Ovary (tissue), 9 donors: Measurements from ENCODE around the gene WDR53. TPM values are rescaled to one million over a fixed set of nuclear protein-coding genes. Genes with fewer than 3 reads are reported as not detected.

Experiments used
- DNase-seq, 5 donors: peaks; one replicate each; pipeline ENCODE4 v3.0.0-alpha.2; 2019 to 2020
- H3K27ac ChIP-seq, 2 donors: fragments of 200-600 bp; one replicate each; pipeline versions ENCODE4 v1.5.1 to v1.8.0; 2019 to 2022
- H3K27me3 ChIP-seq: fragments of 200-600 bp; one replicate; pipeline ENCODE4 v1.8.0; 2022
- H3K36me3 ChIP-seq: fragments of 200-600 bp; sonication (generic); one replicate; pipeline ENCODE4 v1.5.1; 2019
- H3K4me1 ChIP-seq: one replicate; pipeline ENCODE4 v1.8.1; 2013; ENCODE audit warnings: mild to moderate bottlenecking, moderate library complexity; ENCODE audit not compliant: insufficient read depth
- H3K4me3 ChIP-seq: fragments of 200-600 bp; sonication (generic); one replicate; pipeline ENCODE4 v1.5.1; 2017
- H3K9me3 ChIP-seq, 2 donors: fragments of 200-600 bp in 1 of 2; sonication (generic) in 1 of 2; one replicate each; pipeline versions ENCODE4 v1.5.1 to v1.8.1; 2013 to 2019; ENCODE audit warnings: mild to moderate bottlenecking in 1 of 2, moderate library complexity in 1 of 2
- EP300 ChIP-seq: sonication (generic); formaldehyde crosslinking; IDR thresholded peaks from one replicate; pipeline ENCODE4 v1.6.1; 2017; ENCODE audit warnings: antibody characterized with exemption
- POLR2A ChIP-seq: fragments of 450-650 bp; IDR thresholded peaks from one replicate; pipeline ENCODE4 v1.6.1; 2017; ENCODE audit warnings: antibody characterized with exemption, mild to moderate bottlenecking, moderate library complexity
- WGBS, 3 donors: extraction: QIAGEN DNeasy Blood & Tissue Kit in 1 of 3; methylation state at CpG; one replicate each; pipeline versions ENCODE4 v1.1.5 to v1.1.7; 2013 to 2017; 5-methylcytosine and 5-hydroxymethylcytosine counted together
- intact Hi-C, 4 donors: fragments of 100-400 bp; cut with DNase I; formaldehyde crosslinking; loops; one replicate each; pipeline versions ENCODE4 v1.11.0 to v1.15.1; 2022 to 2023
- polyA plus RNA-seq, 2 donors: library from polyadenylated mRNA; stranded (reverse); fragments of 200-250 nt in 1 of 2; fragments of 350-450 nt in 1 of 2; fragmentation: Illumina TruSeq in 1 of 2; extraction: RNeasy Lipid Tissue Mini Kit (QIAGEN cat#74804) in 1 of 2; gene quantifications; one replicate each; pipeline ENCODE4 v1.2.3, GENCODE V29; 2013 to 2014
- total RNA-seq, 7 donors: library from RNA; depleted of rRNA in 2 of 7; stranded (reverse); fragments of >200 nt in 2 of 7; fragmentation: NEBNext Ultra II Directional in 3 of 7; extraction: Animal tissue kit (Norgen Biotek cat#: 25700) in 3 of 7; gene quantifications; one replicate each; pipeline versions ENCODE4 v1.1.0 to v1.2.4, GENCODE V29; 2016 to 2023
- TF ChIP-seq, protein P1 (sequence below), 3 donors: fragments of 450-650 bp in 2 of 3; fragments of 200-600 bp in 1 of 3; IDR thresholded peaks; one replicate each; pipeline versions ENCODE4 v1.5.1 to v1.8.0; 2016 to 2022; ENCODE audit warnings: antibody characterized with exemption in 3 of 3, mild to moderate bottlenecking in 1 of 3
- donor health status: DM: no; HTN: no; CAD: no; lungs with moderate emphysema.
- donor health status: DM: no; HTN: no; CAD: no.
- donor health status: Bipolar disorder and iron deficiency.
- donor health status: DM: yes; HTN: yes; CAD: no.
- donor health status: DM: no; HTN: no; CAD: no.
- donor health status: DM: yes; HTN: yes; CAD: no.

Gene WDR53
- total and polyA plus RNA-seq, 9 donors: 3.0 to 14.1 (median 11.6) TPM

DNA sequence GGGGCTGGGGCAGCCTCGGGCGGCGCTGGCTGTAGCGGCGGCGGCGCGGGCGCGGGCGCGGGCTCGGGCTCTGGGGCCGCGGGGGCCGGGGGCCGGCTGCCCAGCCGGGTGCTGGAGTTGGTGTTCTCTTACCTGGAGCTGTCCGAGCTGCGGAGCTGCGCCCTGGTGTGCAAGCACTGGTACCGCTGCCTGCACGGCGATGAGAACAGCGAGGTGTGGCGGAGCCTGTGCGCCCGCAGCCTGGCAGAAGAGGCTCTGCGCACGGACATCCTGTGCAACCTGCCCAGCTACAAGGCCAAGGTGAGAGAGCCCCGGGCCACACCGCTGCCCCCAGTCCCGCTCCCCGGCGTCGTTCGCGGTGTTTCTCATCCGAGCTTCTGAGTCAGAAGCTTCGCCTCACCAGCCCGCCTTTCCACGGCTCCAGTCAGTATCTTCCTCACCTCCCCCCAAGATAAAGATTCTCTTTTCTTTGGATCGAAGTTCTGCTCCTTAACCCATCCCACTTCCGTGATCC is 706 bp upstream of the WDR53 start:
- no peaks in the 10 kb centered on the region for H3K27me3 ChIP-seq
- no peaks in the 10 kb centered on the region for H3K9me3 ChIP-seq
- peak in 3 of 5 donors; percentile 11 to 37 (median 21) for DNase-seq
- no peak for TF ChIP-seq EP300
- no peak for TF ChIP-seq POLR2A
- TF ChIP-seq, protein P1, sequence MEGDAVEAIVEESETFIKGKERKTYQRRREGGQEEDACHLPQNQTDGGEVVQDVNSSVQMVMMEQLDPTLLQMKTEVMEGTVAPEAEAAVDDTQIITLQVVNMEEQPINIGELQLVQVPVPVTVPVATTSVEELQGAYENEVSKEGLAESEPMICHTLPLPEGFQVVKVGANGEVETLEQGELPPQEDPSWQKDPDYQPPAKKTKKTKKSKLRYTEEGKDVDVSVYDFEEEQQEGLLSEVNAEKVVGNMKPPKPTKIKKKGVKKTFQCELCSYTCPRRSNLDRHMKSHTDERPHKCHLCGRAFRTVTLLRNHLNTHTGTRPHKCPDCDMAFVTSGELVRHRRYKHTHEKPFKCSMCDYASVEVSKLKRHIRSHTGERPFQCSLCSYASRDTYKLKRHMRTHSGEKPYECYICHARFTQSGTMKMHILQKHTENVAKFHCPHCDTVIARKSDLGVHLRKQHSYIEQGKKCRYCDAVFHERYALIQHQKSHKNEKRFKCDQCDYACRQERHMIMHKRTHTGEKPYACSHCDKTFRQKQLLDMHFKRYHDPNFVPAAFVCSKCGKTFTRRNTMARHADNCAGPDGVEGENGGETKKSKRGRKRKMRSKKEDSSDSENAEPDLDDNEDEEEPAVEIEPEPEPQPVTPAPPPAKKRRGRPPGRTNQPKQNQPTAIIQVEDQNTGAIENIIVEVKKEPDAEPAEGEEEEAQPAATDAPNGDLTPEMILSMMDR (IDR thresholded peaks at IDR 0.05): no peak
- H3K4me3 ChIP-seq: peak overlapping the region; percentile 92
- WGBS, 3 donors: 1% methylated on average over 28 to 44 of the region's 44 CpGs
- intact Hi-C loops: no loop called here
- H3K4me1 ChIP-seq: peaks cover 5% of the 10 kb centered on the region
- peak overlapping the region in 1 of 2 donors; percentile 71 for H3K27ac ChIP-seq
- H3K36me3 ChIP-seq: no peaks in the 10 kb centered on the region

DNA sequence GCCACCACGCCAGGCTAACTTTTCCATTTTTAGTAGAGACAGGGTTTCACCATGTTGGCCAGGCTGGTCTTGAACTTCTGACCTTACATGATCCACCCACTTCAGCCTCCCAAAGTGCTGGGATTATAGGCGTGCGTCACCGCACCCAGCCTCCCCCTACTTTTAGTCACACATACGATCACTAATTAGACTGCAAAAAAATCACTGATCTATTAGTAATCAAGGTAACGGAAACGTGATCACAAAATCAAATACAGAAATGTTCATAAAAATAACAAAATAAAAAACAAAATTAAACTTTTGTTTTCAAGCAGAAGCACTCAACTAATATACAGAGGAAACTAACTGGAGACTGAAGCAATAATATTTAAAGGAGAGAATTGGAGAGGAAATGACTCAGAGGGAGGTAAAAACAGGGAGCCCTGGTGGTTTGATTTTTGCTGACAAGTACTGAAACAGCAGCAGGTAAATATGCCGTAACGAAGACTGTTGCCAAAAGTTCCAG is 4.6 kb downstream of the WDR53 start:
- TF ChIP-seq EP300: no peak
- TF ChIP-seq POLR2A: no peak
- TF ChIP-seq, protein P1 (IDR thresholded peaks at IDR 0.05): no peak
- Histone ChIP-seq H3K4me1 (peaks cover 2% of the 10 kb centered on the region), H3K4me3 (no peak overlapping the region), H3K27me3 (no peaks in the 10 kb centered on the region), H3K27ac (no peak overlapping the region), H3K9me3 (no peaks in the 10 kb centered on the region), H3K36me3 (no peaks in the 10 kb centered on the region)
- 87 to 89% (median 87%) methylated on average over 9 of the region's 9 CpGs for WGBS, 3 donors
- no peak for DNase-seq
- intact Hi-C loops: no loop called here

DNA sequence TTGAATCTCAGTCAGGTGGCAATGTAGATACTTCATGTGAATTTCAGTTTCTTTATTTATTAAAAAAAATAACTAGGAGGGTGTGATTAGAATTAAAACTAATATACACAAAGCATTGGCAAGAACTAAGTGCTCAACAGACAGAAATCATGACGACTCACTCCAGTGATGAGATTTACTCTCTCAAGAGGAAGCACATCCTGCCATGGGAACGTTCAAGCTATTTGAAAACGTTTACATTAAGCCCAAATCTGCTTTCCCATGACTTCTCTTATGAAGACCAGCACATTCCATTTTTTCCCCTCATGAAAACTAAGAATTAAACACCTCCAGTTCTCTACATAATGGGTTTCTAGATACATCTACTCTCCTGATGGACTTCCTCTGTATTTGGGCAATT is 8.5 kb downstream of the WDR53 start:
- H3K4me1 ChIP-seq: no peaks in the 10 kb centered on the region
- WGBS, 3 donors: 38 to 53% (median 39%) methylated on average over 3 of the region's 3 CpGs
- H3K27ac ChIP-seq: no peak overlapping the region
- TF ChIP-seq EP300: no peak
- TF ChIP-seq, protein P1 (IDR thresholded peaks at IDR 0.05): no peak
- H3K27me3 ChIP-seq: no peaks in the 10 kb centered on the region
- no peaks in the 10 kb centered on the region for H3K9me3 ChIP-seq
- intact Hi-C loops: no loop called here
- H3K4me3 ChIP-seq: no peak overlapping the region
- H3K36me3 ChIP-seq: no peaks in the 10 kb centered on the region
- no peak for DNase-seq

DNA sequence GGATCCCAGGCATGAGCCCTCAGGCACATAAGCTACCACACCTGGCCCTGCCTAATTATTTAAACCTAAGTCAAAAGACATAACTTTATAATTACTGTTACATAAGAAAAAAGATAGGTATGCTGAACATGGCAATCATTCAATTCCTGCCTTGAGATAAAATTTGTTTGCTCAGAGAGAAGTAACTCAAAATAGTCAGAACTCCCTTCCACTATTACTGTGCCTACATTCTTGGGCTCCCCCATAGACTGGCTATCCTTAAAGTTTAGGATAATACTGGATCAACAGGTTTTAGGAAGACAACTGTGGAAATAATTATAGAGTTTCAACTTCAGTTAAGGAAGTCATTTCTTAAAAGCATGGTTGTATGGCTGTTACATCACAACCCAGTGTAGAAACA is 9.9 kb downstream of the WDR53 start:
- no peak for TF ChIP-seq EP300
- TF ChIP-seq, protein P1 (IDR thresholded peaks at IDR 0.05): no peak
- TF ChIP-seq POLR2A: no peak
- Histone ChIP-seq H3K27me3 (no peaks in the 10 kb centered on the region), H3K4me1 (no peaks in the 10 kb centered on the region), H3K9me3 (no peaks in the 10 kb centered on the region), H3K27ac (no peak overlapping the region), H3K36me3 (no peaks in the 10 kb centered on the region), H3K4me3 (no peak overlapping the region)
- no peak for DNase-seq
- intact Hi-C loops: no loop called here
